Right cardiac atrium (tissue), 5 donors: Measurements from ENCODE around the gene JMJD6. TPM values are rescaled to one million over a fixed set of nuclear protein-coding genes. Genes with fewer than 3 reads are reported as not detected.

Source experiments
- ATAC-seq, 2 donors: fragments of 200-7000 bp; cut with Tn5 transposase; one replicate each; pipeline versions ENCODE4 v1.8.0 to v1.9.1; 2020; ENCODE audit warnings: moderate library complexity in 2 of 2, mild to moderate bottlenecking in 1 of 2
- DNase-seq, 3 donors: peaks; one replicate each; pipeline ENCODE4 v3.0.0-alpha.2; 2020
- H3K27ac ChIP-seq: one replicate; pipeline ENCODE4 v1.5.1; 2013; ENCODE audit warnings: mild to moderate bottlenecking, low read length, control low read depth, moderate library complexity
- H3K27me3 ChIP-seq: one replicate; pipeline ENCODE4 v1.6.1; 2013; ENCODE audit not compliant: control insufficient read depth, insufficient read depth
- H3K4me1 ChIP-seq: one replicate; pipeline ENCODE4 v1.6.1; 2013; ENCODE audit warnings: low read length; ENCODE audit not compliant: control insufficient read depth, insufficient read depth
- H3K4me3 ChIP-seq: one replicate; pipeline ENCODE4 v1.5.1; 2013; ENCODE audit warnings: low read length, control low read depth
- H3K9me3 ChIP-seq: one replicate; pipeline ENCODE4 v1.6.1; 2013; ENCODE audit warnings: low read length; ENCODE audit not compliant: control insufficient read depth
- WGBS: extraction: QIAGEN DNeasy Blood & Tissue Kit; methylation state at CpG from one replicate; pipeline ENCODE4 v1.1.7; 2013; 5-methylcytosine and 5-hydroxymethylcytosine counted together
- intact Hi-C, 4 donors: fragments of 100-400 bp; cut with DNase I; formaldehyde crosslinking; loops; one replicate each; pipeline versions ENCODE4 v1.11.0 to v1.14.0; 2022 to 2023
- microRNA-seq, 2 donors: library from miRNA; unstranded; fragments of <30 nt; microRNA quantifications; one replicate each; pipeline ENCODE4 v1.2.0, GENCODE V29; 2020 to 2021
- polyA plus RNA-seq: library from polyadenylated mRNA; stranded (reverse); fragments of 200-250 nt; gene quantifications from one replicate; pipeline ENCODE4 v1.2.3, GENCODE V29; 2013
- total RNA-seq, 4 donors: library from RNA; stranded (reverse); fragmentation: NEBNext Ultra II Directional; extraction: Animal tissue kit (Norgen Biotek cat#: 25700); gene quantifications; one replicate each; pipeline ENCODE4 v1.2.1, GENCODE V29; 2021
- donor health status: healthy with polysubstance abuse.
- donor health status: DM: no; HTN: yes; CAD: no.
- donor health status: DM: no; HTN: no; CAD: no.
- donor health status: DM: no; HTN: yes; CAD: no; lungs with severe emphysema.
- donor health status: DM: yes; HTN: yes; CAD: no.

Gene JMJD6
- total and polyA plus RNA-seq, 5 donors, result 36.7 to 58.8 (median 56.1) TPM

DNA sequence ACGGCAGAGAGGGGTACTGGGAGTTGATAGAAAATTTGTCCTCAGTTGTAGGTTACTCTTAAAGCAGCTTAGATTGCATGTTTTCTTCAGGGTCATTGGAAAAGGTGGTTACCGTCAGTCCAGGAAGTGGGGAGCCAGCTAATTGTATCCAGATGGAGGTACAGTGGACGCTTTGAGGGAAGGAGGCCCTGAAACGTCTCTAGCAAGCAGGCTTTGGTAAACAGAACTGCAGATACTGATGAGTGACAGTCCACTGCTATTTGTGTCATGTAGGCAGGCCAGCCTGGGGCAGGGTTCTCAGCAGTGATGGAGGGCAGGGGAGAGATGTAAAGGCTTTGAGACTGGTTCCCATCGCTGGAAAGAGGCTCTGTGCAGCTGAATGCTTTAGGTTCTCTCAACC, 52.7 kb downstream of the JMJD6 start:
- Histone ChIP-seq H3K27ac (no peak overlapping the region), H3K27me3 (no peaks in the 10 kb centered on the region), H3K9me3 (no peaks in the 10 kb centered on the region), H3K4me1 (peaks cover 4% of the 10 kb centered on the region), H3K4me3 (no peak overlapping the region)
- WGBS, result 76% methylated on average over 5 of the region's 5 CpGs
- no peak for DNase-seq
- intact Hi-C loops, result no loop called here
- ATAC-seq, result no peak

DNA sequence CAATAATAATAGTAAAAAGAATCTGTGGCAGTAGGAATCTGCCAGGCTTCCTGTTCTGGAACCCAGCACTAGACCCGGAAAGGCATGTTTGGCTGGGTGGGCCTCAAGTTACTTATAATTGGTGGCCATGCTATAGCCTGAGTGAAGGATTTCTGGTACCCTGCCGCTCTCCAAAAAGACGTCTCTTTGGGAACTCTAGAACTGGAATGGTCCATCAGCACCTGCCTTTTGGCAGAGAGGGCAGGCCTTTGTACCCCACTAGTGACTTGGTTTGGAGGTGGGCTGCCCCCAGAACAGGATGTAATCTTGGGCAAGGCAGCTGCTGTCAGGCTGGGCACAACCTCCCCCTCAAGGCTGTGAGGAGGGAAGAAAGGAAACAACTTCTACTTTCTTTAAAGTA, 53.5 kb downstream of the JMJD6 start:
- DNase-seq, result no peak
- WGBS, result 94% methylated on average over 3 of the region's 3 CpGs
- intact Hi-C loops, result no loop called here

GRCh38 chr17:76672270-76672851, 54.0 kb downstream of the JMJD6 start:
- Histone ChIP-seq H3K27ac (peak overlapping the region; percentile 71), H3K4me3 (peak overlapping the region; percentile 71), H3K4me1 (peaks cover 4% of the 10 kb centered on the region), H3K9me3 (no peaks in the 10 kb centered on the region), H3K27me3 (no peaks in the 10 kb centered on the region)
- ATAC-seq (no peak), DNase-seq (no peak)
- intact Hi-C loops, result no loop called here
- 55% methylated on average over 13 of the region's 13 CpGs for WGBS

More for the DNA sequence above, 53.5 kb downstream of the JMJD6 start:
- Histone ChIP-seq H3K27me3 (no peaks in the 10 kb centered on the region), H3K4me3 (no peak overlapping the region), H3K4me1 (peaks cover 4% of the 10 kb centered on the region), H3K27ac (peak overlapping the region; percentile 15), H3K9me3 (no peaks in the 10 kb centered on the region)
- ATAC-seq, result no peak

DNA sequence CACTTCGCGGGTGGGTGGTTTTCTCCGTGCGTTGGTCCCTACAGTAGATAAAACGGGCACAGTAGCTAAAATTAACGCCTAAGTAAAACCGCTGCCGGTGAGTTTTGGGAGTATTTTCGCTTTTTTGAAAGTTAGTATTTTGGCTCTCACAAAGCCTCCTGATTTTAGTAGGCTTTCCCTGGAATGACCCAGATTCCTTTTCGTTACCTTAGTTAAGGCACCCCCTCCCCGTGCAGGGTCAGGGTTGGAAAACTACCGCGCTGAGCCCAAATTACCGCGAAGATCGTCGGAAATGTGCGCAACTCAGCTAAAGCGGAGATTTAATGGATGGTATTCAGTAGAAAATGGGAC, 54.5 kb downstream of the JMJD6 start:
- Histone ChIP-seq H3K27ac (peak overlapping the region; percentile 71), H3K4me3 (peak overlapping the region; percentile 71), H3K4me1 (peaks cover 4% of the 10 kb centered on the region), H3K9me3 (no peaks in the 10 kb centered on the region), H3K27me3 (no peaks in the 10 kb centered on the region)
- WGBS, result under 1% methylated on average over 19 of the region's 19 CpGs
- intact Hi-C loops, result no loop called here
- ATAC-seq (peak in 1 of 2 donors; percentile 1), DNase-seq (peak in 1 of 3 donors; percentile 35)

DNA sequence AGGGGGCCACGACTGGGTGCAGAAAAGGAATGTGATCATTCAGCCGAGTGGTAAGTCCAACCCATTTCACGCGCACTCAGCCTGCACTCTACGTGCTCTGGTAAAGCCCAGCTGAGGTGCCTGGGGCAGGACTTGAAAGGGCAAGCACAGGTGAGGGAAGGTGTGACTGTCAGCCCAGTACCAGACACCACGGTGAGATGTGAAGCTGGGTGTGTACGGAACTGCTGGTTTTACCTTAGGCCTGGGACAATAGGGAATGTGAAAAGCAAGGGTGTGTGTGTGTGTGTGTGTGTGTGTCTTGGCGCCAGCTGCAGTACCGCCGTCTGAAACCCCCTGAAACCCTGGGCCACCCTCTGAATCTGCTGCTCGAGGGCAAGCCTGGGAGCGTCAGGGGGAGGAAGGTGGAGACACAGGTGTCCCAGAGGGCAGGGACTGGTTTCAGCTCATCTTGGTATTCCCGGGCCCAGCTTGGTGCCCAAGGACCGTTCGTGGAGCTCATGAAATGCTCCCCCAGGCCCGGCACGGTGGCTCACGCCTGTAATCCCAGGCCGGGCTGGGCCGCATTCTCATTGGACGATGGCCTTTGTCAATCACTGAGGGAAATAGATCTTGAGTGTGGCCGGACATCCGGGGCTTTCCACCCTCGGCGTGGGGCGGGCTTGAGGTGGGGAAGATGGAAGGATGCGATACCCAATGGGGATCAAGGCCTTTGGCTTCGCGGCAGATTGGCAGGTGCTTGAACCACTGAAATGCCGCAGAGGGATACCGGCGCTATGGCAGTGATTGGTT, 55.1 kb downstream of the JMJD6 start:
- WGBS, result 14% methylated on average over 32 of the region's 32 CpGs
- peak; percentile 98 to 99 for ATAC-seq
- Histone ChIP-seq H3K9me3 (no peaks in the 10 kb centered on the region), H3K27ac (peak overlapping the region; percentile 87), H3K4me1 (peaks cover 4% of the 10 kb centered on the region), H3K4me3 (peak overlapping the region; percentile 71), H3K27me3 (no peaks in the 10 kb centered on the region)
- peak; percentile 100 for DNase-seq
- intact Hi-C loops, result no loop called here

GRCh38 chr17:76670718-76671122, 55.7 kb downstream of the JMJD6 start:
- 56% methylated on average over 9 of the region's 9 CpGs for WGBS
- no peak overlapping the region for H3K4me3 ChIP-seq
- H3K4me1 ChIP-seq, result peaks cover 4% of the 10 kb centered on the region
- ATAC-seq (no peak), DNase-seq (no peak)
- H3K9me3 ChIP-seq, result no peaks in the 10 kb centered on the region
- peak overlapping the region; percentile 87 for H3K27ac ChIP-seq
- intact Hi-C loops, result no loop called here
- no peaks in the 10 kb centered on the region for H3K27me3 ChIP-seq

DNA sequence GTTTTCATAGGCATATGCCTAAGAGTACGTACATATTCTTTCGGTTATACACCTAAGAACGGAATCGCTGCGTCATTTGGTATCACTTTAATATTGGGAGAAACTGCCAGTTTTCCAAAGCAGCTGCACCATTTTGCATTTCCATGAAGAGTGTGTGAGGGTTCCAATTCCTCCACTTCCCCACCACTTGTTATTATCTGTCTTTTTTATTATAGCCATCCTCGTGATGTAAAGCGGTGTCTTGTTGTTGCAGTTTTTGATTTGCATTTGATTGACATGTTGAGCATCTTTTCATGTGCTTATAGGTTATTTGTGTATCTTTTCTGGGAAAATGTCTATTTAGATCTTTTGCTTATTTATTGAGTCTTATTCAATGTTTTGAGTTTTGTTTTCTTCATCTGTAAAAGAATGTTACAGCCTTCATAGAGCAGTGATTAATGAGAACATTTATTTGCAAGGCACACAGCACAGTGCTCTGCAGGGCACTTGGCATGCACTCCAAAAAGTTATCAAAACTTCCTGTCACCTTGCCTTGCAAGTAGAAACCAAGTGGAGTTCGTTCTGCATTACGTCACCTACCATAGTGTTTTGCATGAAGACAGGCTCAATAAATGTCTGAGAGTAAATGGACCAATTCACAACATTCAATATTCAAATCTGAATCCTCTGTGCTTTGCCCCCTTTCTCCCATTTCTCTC, 56.2 kb downstream of the JMJD6 start:
- Histone ChIP-seq H3K4me3 (no peak overlapping the region), H3K27me3 (no peaks in the 10 kb centered on the region), H3K9me3 (no peaks in the 10 kb centered on the region), H3K4me1 (peaks cover 4% of the 10 kb centered on the region), H3K27ac (no peak overlapping the region)
- DNase-seq, result peak in 1 of 3 donors; percentile 42
- ATAC-seq, result no peak
- intact Hi-C loops, result no loop called here
- 83% methylated on average over 9 of the region's 9 CpGs for WGBS

Small RNA genes within 50 kb of the gene (microRNA-seq; reads per million reads assigned to microRNA genes)
- gene MIR636, result 0 to 1.3 reads per million in 2 donors

Other genes starting within 250 kb of the JMJD6 start
- 10 to 100 TPM; 10.2 to 16.4 (median 12.8) TPM for gene RHBDF2, start 225.2 kb downstream of the JMJD6 start, total RNA-seq
- 11.2 TPM for gene RHBDF2, start 225.2 kb downstream of the JMJD6 start, polyA plus RNA-seq
- gene CYGB, start 188.9 kb downstream of the JMJD6 start, total RNA-seq, result 10 to 100 TPM; 46.6 to 83.9 (median 67.3) TPM
- 58.7 TPM for gene CYGB, start 188.9 kb downstream of the JMJD6 start, polyA plus RNA-seq
- gene PRCD, start 186.6 kb downstream of the JMJD6 start, total RNA-seq, result 10 to 100 TPM in 3 of 4 donors, 1 to 10 TPM in 1; 6.1 to 11.6 (median 10.9) TPM
- gene PRCD, start 186.6 kb downstream of the JMJD6 start, polyA plus RNA-seq, result 9.8 TPM
- 1 to 10 TPM; 4.0 to 5.8 (median 5.5) TPM for gene ST6GALNAC2, start 140.7 kb downstream of the JMJD6 start, total RNA-seq
- gene ST6GALNAC2, start 140.7 kb downstream of the JMJD6 start, polyA plus RNA-seq, result 4.2 TPM
- gene ST6GALNAC1, start 82.8 kb downstream of the JMJD6 start, total RNA-seq, result 1 to 10 TPM; 2.4 to 5.0 (median 3.2) TPM
- gene ST6GALNAC1, start 82.8 kb downstream of the JMJD6 start, polyA plus RNA-seq, result 2.5 TPM
- 100 to 1,000 TPM; 461 to 558 (median 512) TPM for gene MXRA7, start 15.6 kb downstream of the JMJD6 start, total RNA-seq
- gene MXRA7, start 15.6 kb downstream of the JMJD6 start, polyA plus RNA-seq, result 473 TPM
- gene METTL23, start 233 bp upstream of the JMJD6 start, total RNA-seq, result 10 to 100 TPM; 24.1 to 28.5 (median 25.6) TPM
- 32.5 TPM for gene METTL23, start 233 bp upstream of the JMJD6 start, polyA plus RNA-seq
- 100 to 1,000 TPM in 1 of 4 donors, 10 to 100 TPM in 3; 79.0 to 113 (median 91.3) TPM for gene SRSF2, start 10.7 kb upstream of the JMJD6 start, total RNA-seq
- 82.5 TPM for gene SRSF2, start 10.7 kb upstream of the JMJD6 start, polyA plus RNA-seq
- gene MFSD11, start 11.5 kb upstream of the JMJD6 start, total RNA-seq, result 10 to 100 TPM; 23.6 to 40.2 (median 31.5) TPM
- 16.2 TPM for gene MFSD11, start 11.5 kb upstream of the JMJD6 start, polyA plus RNA-seq
- under 1 TPM in 1 of 4 donors, not detected in 3; 0.12 TPM for gene MGAT5B, start 141.8 kb upstream of the JMJD6 start, total RNA-seq
- gene MGAT5B, start 141.8 kb upstream of the JMJD6 start, polyA plus RNA-seq, result 0.05 TPM